Gastrocnemius medialis (tissue), 4 donors: ENCODE data around the gene MYOM1.

ENCODE experiments used
- CTCF ChIP-seq, 5 experiments: fragments of 450-650 bp in 3 of 5; fragments of 200-600 bp in 2 of 5; sonication (generic) in 2 of 5; IDR thresholded peaks in 4 of 5; conservative IDR thresholded peaks in 1 of 5; 1 replicate in 4 of 5; 2 replicates in 1 of 5; pipeline ENCODE4 v1.5.1; 2016 to 2019; ENCODE audit warnings: antibody characterized with exemption in 5 of 5, mild to moderate bottlenecking in 3 of 5, moderate library complexity in 3 of 5
- POLR2A ChIP-seq, 2 donors: fragments of 450-650 bp; IDR thresholded peaks; one replicate each; pipeline ENCODE4 v1.6.1; 2017; ENCODE audit warnings: antibody characterized with exemption in 2 of 2, mild to moderate bottlenecking in 2 of 2, moderate library complexity in 2 of 2

GRCh38 chr18:3226048-3226447 lies 6.3 kb upstream of the MYOM1 start:
- TF ChIP-seq POLR2A (IDR thresholded peaks at IDR 0.05) (no peak), CTCF (IDR thresholded peaks at IDR 0.05 in 4 of 5, conservative IDR thresholded peaks at IDR 0.05 in 1 of 5) (no peak)
